ENCODE data around the gene TNNI2.

TNNI2 gene

DNA sequence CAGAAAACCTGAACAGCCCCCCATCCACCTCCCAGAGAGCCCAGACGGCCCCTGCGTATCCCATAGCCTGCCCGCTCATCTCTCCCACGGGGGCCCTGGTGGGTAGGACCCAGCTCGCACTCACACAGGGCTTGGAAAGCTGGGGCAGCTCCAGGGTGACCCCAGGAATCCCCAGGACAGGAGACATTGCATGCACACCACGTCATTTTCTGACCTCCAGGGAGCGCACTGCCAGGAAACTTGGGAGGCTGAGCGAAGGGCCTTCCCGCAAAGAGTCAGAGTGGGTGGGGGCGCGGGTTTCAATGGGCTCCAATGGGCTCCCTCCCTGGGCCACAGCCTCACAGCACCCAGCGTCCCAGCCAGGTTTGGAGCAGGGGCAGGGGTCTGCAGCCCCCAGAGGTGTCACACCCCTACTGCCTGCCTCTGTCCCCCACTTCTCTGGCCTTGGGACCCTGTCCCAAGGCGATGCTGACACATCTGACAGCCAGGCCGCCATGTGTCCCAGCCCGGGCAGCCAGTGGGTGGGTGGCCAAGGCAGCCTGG, 12.2 kb upstream of the TNNI2 start:
- H3K4me3 ChIP-seq (ENCODE audit: low read depth, low read length) = no peak overlapping the region
- TF ChIP-seq, protein P1, sequence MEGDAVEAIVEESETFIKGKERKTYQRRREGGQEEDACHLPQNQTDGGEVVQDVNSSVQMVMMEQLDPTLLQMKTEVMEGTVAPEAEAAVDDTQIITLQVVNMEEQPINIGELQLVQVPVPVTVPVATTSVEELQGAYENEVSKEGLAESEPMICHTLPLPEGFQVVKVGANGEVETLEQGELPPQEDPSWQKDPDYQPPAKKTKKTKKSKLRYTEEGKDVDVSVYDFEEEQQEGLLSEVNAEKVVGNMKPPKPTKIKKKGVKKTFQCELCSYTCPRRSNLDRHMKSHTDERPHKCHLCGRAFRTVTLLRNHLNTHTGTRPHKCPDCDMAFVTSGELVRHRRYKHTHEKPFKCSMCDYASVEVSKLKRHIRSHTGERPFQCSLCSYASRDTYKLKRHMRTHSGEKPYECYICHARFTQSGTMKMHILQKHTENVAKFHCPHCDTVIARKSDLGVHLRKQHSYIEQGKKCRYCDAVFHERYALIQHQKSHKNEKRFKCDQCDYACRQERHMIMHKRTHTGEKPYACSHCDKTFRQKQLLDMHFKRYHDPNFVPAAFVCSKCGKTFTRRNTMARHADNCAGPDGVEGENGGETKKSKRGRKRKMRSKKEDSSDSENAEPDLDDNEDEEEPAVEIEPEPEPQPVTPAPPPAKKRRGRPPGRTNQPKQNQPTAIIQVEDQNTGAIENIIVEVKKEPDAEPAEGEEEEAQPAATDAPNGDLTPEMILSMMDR (IDR thresholded peaks at IDR 0.05; ENCODE audit: insufficient read depth, low read depth, low read length, missing control alignments) = no peak
- no peak for DNase-seq (ENCODE audit: low read depth)

DNA sequence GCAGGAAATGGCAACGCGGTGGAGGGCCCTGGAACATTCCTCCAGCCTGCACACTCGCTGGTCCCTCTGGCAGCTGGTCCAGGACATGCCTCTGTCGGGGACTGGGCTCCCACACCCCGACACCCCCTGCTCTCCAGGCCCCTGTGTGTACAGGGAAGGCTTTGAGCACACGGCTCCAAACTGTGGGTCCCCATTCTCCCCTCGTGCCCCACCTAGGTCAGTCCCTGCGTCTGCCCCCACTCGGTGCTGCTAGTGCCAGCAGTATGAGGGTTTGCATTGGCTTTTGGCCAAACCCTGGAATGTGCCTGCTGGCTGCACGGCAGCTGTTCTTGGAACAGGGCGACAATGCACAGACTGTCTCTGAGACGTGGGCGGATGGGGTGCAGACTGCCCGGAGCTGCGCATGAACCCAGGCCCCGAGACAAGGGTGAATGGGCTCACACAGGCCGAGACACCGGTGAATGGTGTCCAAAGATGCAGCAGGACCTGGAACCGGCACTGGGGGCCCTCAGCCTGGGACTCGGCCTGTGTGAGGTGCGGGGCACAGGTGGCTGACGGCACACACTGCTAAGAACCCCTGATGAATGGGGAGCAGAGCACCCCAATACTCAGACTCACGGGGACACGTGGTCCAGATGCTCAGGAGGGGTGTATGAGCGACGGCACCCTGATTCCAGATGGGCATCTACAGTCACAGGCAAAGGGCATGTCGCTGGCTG, 11.5 kb upstream of the TNNI2 start:
- TF ChIP-seq, protein P1 (IDR thresholded peaks at IDR 0.05; ENCODE audit: insufficient read depth, low read depth, low read length, missing control alignments) = no peak
- DNase-seq (ENCODE audit: low read depth) = no peak
- no peak overlapping the region for H3K4me3 ChIP-seq (ENCODE audit: low read depth, low read length)

DNA sequence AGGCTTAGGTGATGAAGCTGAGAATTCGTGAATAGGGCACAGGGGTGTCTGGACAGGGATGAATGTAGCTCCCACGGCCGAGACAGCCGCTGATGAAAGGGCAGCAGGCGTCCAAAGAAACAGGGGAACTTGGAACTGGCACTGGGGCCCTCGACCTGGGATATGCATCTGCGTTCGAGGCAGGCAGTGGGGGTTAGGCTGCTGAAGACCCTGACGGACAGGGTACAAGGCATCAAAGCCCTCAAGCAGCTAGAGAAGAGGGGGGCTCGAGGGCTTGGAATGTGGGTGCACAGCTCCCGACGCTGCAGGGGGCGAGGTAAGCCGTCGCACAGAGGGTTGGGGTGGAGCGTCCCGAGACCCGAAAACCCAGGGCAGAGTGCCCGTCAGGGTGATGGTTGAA, 10.8 kb upstream of the TNNI2 start:
- TF ChIP-seq, protein P1 (IDR thresholded peaks at IDR 0.05; ENCODE audit: insufficient read depth, low read depth, low read length, missing control alignments) = no peak
- DNase-seq (ENCODE audit: low read depth) = no peak
- no peak overlapping the region for H3K4me3 ChIP-seq (ENCODE audit: low read depth, low read length)

DNA sequence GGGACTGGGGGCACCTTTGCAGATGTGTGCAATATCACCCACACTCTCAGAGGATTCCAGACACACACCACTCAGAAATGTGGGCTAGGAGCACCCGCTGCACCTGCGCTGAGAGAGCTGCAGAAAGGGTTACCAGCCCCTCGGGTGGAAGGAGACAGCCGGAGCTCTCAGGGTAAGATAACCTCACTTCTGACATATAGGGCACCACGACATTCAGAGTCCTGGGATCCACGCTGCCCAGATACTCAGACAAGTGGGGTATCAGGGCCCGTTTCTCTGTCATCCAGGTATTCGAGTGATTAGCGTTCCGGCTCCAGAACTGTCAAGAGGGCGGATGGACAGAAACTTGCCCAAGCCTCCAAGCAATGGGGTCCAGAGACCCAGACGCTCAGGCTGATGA, 10.2 kb upstream of the TNNI2 start:
- TF ChIP-seq, protein P1 (IDR thresholded peaks at IDR 0.05; ENCODE audit: insufficient read depth, low read depth, low read length, missing control alignments) = no peak
- DNase-seq (ENCODE audit: low read depth) = no peak
- H3K4me3 ChIP-seq (ENCODE audit: low read depth, low read length) = no peak overlapping the region

DNA sequence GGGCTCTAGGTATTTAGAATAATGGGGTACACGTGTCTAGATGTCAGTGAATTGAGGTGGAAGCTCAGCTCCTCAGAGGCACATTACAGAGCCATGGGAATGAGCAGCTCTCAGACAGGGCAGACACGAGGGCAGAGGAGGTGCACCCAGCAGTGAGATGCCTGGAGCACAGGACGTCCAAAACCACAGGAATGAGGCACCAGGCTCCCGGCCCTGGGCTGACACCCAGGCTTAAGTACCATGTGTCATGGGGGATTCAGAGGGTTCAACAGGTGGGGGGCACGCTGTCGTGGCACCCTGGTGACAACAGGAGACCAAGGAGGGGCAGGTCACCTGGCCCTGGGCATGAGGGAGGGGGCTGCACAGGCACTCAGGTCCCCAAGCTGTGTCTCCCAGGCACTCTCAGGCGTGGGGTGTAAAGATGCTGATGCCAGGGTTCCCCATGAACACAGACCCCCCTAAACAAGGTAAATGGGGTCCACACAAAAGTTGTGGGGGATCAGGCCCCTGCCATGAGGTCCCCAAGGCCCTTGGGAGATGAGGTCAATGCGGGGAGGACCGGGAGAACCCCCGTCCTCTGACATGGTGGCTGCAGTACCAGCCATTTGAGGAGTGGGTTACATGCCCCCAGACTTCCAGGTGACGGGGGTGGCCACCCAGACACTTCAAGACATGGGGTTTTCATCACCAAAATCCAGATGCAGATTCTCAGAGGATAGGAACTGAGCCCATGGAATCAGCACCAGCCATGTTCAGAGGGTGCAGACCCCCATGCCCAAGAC, 9.6 kb upstream of the TNNI2 start:
- TF ChIP-seq, protein P1 (IDR thresholded peaks at IDR 0.05; ENCODE audit: insufficient read depth, low read depth, low read length, missing control alignments) = no peak
- H3K4me3 ChIP-seq (ENCODE audit: low read depth, low read length) = no peak overlapping the region
- no peak for DNase-seq (ENCODE audit: low read depth)

DNA sequence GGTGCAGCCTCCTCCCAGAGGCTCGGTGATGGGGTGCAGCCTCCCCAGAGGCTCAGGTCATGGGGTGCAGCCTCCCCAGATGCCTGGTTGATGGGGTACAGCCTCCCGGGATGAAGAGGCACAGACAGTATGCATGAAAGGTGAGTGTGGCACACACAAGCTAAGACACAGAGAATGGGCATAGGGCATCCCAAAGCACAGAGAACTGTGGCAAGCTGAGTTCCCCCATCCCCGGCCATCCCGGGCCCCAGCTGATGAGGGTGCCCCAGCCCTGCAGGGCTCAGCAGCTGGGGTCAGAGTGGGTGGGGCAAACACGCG, 8.8 kb upstream of the TNNI2 start:
- no peak for DNase-seq (ENCODE audit: low read depth)
- TF ChIP-seq, protein P1 (IDR thresholded peaks at IDR 0.05; ENCODE audit: insufficient read depth, low read depth, low read length, missing control alignments) = no peak
- H3K4me3 ChIP-seq (ENCODE audit: low read depth, low read length) = no peak overlapping the region
